GM12878 (cell line): ENCODE results near the gene BCL2. TPM values are rescaled to one million over a fixed set of nuclear protein-coding genes. Genes with fewer than 3 reads are reported as not detected.

ENCODE experiments used
- ATAC-seq: fragments of 200-7000 bp; cut with Tn5 transposase; 3 replicates; pipeline ENCODE4 v1.9.1; 2020; ENCODE audit warnings: mild to moderate bottlenecking, moderate library complexity
- BruUV-seq: library from RNA; stranded (reverse); fragments of 400-500 nt; replicated peaks from 2 replicates; lab custom pipeline; 2021; lab: Mats Ljungman, UMichigan
- CTCF ChIA-PET: fragments of 300-600 bp; sonication (Branson Sonifier 250); formaldehyde crosslinking; extraction: SDS; loops from one replicate; lab custom pipeline; 2021; ENCODE audit warnings: inconsistent platforms; lab: Yijun Ruan, JAX
- POLR2A ChIA-PET: fragments of 350-600 bp; formaldehyde crosslinking; extraction: SDS; loops from one replicate; lab custom pipeline; 2021; ENCODE audit warnings: inconsistent platforms; lab: Charles Lee
- RAD21 ChIA-PET: fragments of 300-600 bp; sonication (Branson Sonifier 250); formaldehyde crosslinking; loops from one replicate; lab custom pipeline; 2023; ENCODE audit warnings: antibody characterized with exemption; ENCODE audit not compliant: unreplicated experiment; lab: Charles Lee
- SMC1A ChIA-PET: fragments of 300-600 bp; sonication (Branson Sonifier 250); formaldehyde crosslinking; loops from one replicate; lab custom pipeline; 2023; ENCODE audit not compliant: unreplicated experiment, uncharacterized antibody; lab: Charles Lee
- DNase-seq: peaks from one replicate; pipeline ENCODE4 v3.0.0-alpha.2; 2011; ENCODE audit warnings: low read depth, low spot score
- FAIRE-seq: peaks from 3 replicates; lab custom pipeline; 2011; peaks lifted over from hg19 to GRCh38; lab: Jason Lieb, UNC
- H2AFZ ChIP-seq: 2 replicates; pipeline ENCODE4 v1.6.0; 2011; ENCODE audit warnings: low read depth, low read length, control low read depth; ENCODE audit not compliant: control insufficient read depth
- H3K27ac ChIP-seq: 2 replicates; pipeline ENCODE4 v1.5.1; 2011; ENCODE audit warnings: control low read depth; ENCODE audit not compliant: control insufficient read depth, insufficient read depth
- H3K27me3 ChIP-seq, 2 experiments: replicated peaks in 1 of 2; 2 replicates each; pipeline versions ENCODE4 v1.6.0 to v1.6.1; 2011; ENCODE audit warnings: low read length in 1 of 2; ENCODE audit not compliant: control insufficient read depth in 2 of 2, insufficient read depth in 2 of 2
- H3K36me3 ChIP-seq, 2 experiments: 2 replicates each; pipeline ENCODE4 v1.5.1; 2011; ENCODE audit warnings: low read length in 1 of 2; ENCODE audit not compliant: control insufficient read depth in 2 of 2, insufficient read depth in 2 of 2
- H3K4me1 ChIP-seq: 2 replicates; pipeline ENCODE4 v1.6.1; 2011; ENCODE audit warnings: mild to moderate bottlenecking, low read length, moderate library complexity, mixed read lengths; ENCODE audit not compliant: control insufficient read depth, insufficient read depth
- H3K4me2 ChIP-seq: 2 replicates; pipeline ENCODE4 v1.6.0; 2011; ENCODE audit warnings: control low read depth; ENCODE audit not compliant: control insufficient read depth, insufficient read depth
- H3K4me3 ChIP-seq: fragments of 200-600 bp; sonication (generic); 2 replicates; pipeline ENCODE4 v1.5.1; 2016
- H3K79me2 ChIP-seq: 2 replicates; pipeline ENCODE4 v1.6.0; 2011; ENCODE audit warnings: low read length; ENCODE audit not compliant: control insufficient read depth, insufficient read depth
- H3K9ac ChIP-seq: 2 replicates; pipeline ENCODE4 v1.8.0; 2011; ENCODE audit warnings: low read length, control low read depth, mixed read lengths; ENCODE audit not compliant: control insufficient read depth, insufficient read depth
- H3K9me3 ChIP-seq: replicated peaks from 3 replicates; pipeline ENCODE4 v1.5.1; 2011; ENCODE audit warnings: mild to moderate bottlenecking, low read length; ENCODE audit not compliant: control insufficient read depth, insufficient read depth
- H4K20me1 ChIP-seq: 2 replicates; pipeline ENCODE4 v1.6.0; 2011; ENCODE audit not compliant: control insufficient read depth, insufficient read depth
- BRCA1 ChIP-seq: IDR thresholded peaks from 2 replicates; pipeline ENCODE4 v1.6.1; 2011; ENCODE audit warnings: low read depth, low read length, improper control_type of control experiment
- DPF2 ChIP-seq: fragments of 450-650 bp; IDR thresholded peaks from 2 replicates; pipeline ENCODE4 v1.6.1; 2017; ENCODE audit warnings: mild to moderate bottlenecking
- FOXM1 ChIP-seq: IDR thresholded peaks from 2 replicates; pipeline ENCODE4 v1.6.1; 2012; ENCODE audit warnings: low read depth, mild to moderate bottlenecking, inconsistent platforms, low read length, moderate library complexity
- GATAD2B ChIP-seq: fragments of 450-650 bp; conservative IDR thresholded peaks from 2 replicates; pipeline ENCODE4 v1.6.1; 2017; ENCODE audit warnings: low read depth, mild to moderate bottlenecking, moderate library complexity
- HDAC2 ChIP-seq: fragments of 200-600 bp; sonication (generic); IDR thresholded peaks from 2 replicates; pipeline ENCODE4 v1.6.1; 2017
- JUNB ChIP-seq: IDR thresholded peaks from 2 replicates; pipeline ENCODE4 v1.6.1; 2016; ENCODE audit warnings: antibody characterized with exemption, mild to moderate bottlenecking
- NFXL1 ChIP-seq: fragments of 450-650 bp; IDR thresholded peaks from 2 replicates; pipeline ENCODE4 v1.6.1; 2017; ENCODE audit warnings: antibody characterized with exemption, mild to moderate bottlenecking, borderline replicate concordance
- PAX5 ChIP-seq: IDR thresholded peaks from 2 replicates; pipeline ENCODE4 v1.6.1; 2011; ENCODE audit warnings: low read depth, low read length, borderline replicate concordance
- PML ChIP-seq: IDR thresholded peaks from 2 replicates; pipeline ENCODE4 v1.6.1; 2012; ENCODE audit warnings: low read length, inconsistent platforms
- RUNX3 ChIP-seq: IDR thresholded peaks from 2 replicates; pipeline ENCODE4 v1.6.1; 2012; ENCODE audit warnings: low read length, inconsistent platforms
- SREBF1 ChIP-seq: IDR thresholded peaks from 2 replicates; pipeline ENCODE4 v1.6.1; 2012; ENCODE audit warnings: mild to moderate bottlenecking, low read length
- STAT1 ChIP-seq: fragments of 450-650 bp; conservative IDR thresholded peaks from 2 replicates; pipeline ENCODE4 v1.6.1; 2014; ENCODE audit warnings: antibody characterized with exemption, mild to moderate bottlenecking
- WGBS: methylation state at CpG from one replicate; pipeline ENCODE4 v1.1.6; 2016; ENCODE audit warnings: low lambda C conversion rate; ENCODE audit not compliant: insufficient replicate concordance, insufficient coverage; ENCODE audit errors: missing lambda C conversion rate; 5-methylcytosine and 5-hydroxymethylcytosine counted together
- in situ Hi-C: fragments of 300-500 bp; cut with MboI; formaldehyde crosslinking; loops from 9 replicates; pipeline ENCODE4 v1.14.3; 2018; ENCODE audit warnings: mixed read lengths
- intact Hi-C: fragments of 100-400 bp; cut with micrococcal nuclease; formaldehyde crosslinking; loops from one replicate; pipeline ENCODE4 v1.14.2; 2022; ENCODE audit not compliant: unreplicated experiment
- polyA plus RNA-seq, 11 experiments: library from polyadenylated mRNA; depleted of rRNA in 4 of 11; unstranded in 6 of 11; stranded (reverse) in 5 of 11; fragments of >200 nt; fragmentation: Nextera tagmentation in 4 of 11; fragmentation: Illumina TruSeq in 1 of 11; extraction: Ambion mirVana in 4 of 11; extraction: Trizol in 1 of 11; gene quantifications; 1 replicate in 1 of 11; 2 replicates in 10 of 11; pipeline versions ENCODE4 v1.2.1 to v1.2.3, GENCODE V29; 2011 to 2016; ENCODE audit warnings: inconsistent platforms in 2 of 11, missing spikeins in 2 of 11, low read depth in 1 of 11
- total RNA-seq, 4 experiments: library from RNA; depleted of rRNA in 3 of 4; stranded (reverse); fragments of >200 nt in 3 of 4; fragmentation: Illumina TruSeq in 1 of 4; extraction: Trizol in 1 of 4; gene quantifications; 2 replicates each; pipeline versions ENCODE4 v1.2.1 to v1.2.3, GENCODE V29; 2013 to 2021
- TF ChIP-seq, protein P1 (sequence below): fragments of 450-650 bp; IDR thresholded peaks from 2 replicates; pipeline ENCODE4 v1.6.1; 2018; ENCODE audit warnings: borderline replicate concordance, mild to moderate bottlenecking; ENCODE audit not compliant: partially characterized antibody

Gene BCL2
- total and polyA plus RNA-seq, 10 of the 15 experiments (the other 5 are each of a cell fraction or from before 2014, with no cell fraction given): 4.1 to 47.8 (median 19.3) TPM

DNA sequence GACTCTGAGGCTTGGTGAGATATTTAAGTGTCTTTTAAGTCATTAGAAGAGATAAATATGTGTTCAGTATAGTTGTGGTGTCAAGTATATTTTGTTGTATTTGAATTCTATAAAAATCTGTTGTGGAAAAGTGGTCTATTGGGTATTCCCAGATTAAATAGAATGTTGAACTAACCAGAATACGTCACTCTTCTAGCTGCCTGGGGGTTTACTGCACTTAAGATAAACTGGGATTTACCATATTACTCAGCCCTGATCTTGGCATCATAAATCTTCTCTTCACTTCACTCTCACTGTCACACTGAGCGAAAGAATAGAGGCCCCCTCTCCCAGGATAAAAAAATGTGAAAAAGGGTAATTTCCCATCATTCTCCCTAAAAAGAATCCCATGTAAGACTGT is 129.8 kb downstream of the BCL2 start (continued):
- TF ChIP-seq FOXM1: peak; percentile 26; the same call in 1 of the 2 replicates
- peak; percentile 32 for TF ChIP-seq JUNB
- TF ChIP-seq HDAC2: no peak
- no peak for TF ChIP-seq PAX5
- TF ChIP-seq GATAD2B: no peak
- TF ChIP-seq, protein P1, sequence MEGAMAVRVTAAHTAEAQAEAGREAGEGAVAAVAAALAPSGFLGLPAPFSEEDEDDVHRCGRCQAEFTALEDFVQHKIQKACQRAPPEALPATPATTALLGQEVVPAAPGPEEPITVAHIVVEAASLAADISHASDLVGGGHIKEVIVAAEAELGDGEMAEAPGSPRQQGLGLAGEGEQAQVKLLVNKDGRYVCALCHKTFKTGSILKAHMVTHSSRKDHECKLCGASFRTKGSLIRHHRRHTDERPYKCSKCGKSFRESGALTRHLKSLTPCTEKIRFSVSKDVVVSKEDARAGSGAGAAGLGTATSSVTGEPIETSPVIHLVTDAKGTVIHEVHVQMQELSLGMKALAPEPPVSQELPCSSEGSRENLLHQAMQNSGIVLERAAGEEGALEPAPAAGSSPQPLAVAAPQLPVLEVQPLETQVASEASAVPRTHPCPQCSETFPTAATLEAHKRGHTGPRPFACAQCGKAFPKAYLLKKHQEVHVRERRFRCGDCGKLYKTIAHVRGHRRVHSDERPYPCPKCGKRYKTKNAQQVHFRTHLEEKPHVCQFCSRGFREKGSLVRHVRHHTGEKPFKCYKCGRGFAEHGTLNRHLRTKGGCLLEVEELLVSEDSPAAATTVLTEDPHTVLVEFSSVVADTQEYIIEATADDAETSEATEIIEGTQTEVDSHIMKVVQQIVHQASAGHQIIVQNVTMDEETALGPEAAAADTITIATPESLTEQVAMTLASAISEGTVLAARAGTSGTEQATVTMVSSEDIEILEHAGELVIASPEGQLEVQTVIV: no peak
- peak; percentile 32; the same call in 1 of the 2 replicates for TF ChIP-seq RUNX3
- TF ChIP-seq SREBF1: no peak
- TF ChIP-seq PML: no peak
- no peak for TF ChIP-seq BRCA1
- no peak for TF ChIP-seq NFXL1

DNA sequence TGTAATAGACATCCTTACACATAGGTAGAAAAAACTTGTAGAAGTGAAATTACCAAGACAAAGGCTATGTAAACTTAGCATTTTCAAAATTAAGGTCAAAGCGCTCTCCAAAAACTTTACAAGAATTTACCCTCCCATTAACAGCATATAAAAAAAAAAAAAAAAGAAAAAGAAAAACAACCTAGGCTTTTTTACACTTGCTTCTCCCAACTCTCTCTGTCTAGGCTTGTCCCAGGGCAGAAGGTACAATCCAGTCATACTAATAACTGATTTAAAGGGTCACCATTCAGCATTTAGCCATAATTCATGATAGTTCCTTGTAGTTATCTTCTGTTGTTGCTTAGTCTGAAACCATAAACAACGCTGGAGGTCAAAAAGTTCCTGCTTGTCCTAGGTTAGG is 130.5 kb downstream of the BCL2 start:
- no peak for ATAC-seq
- Histone ChIP-seq H3K4me3 (no peak overlapping the region), H3K79me2 (peaks cover 81% of the 10 kb centered on the region), H3K27ac (peak overlapping the region; percentile 18; the same call in 1 of the 2 replicates), H3K4me1 (peaks cover 54% of the 10 kb centered on the region), H3K9ac (no peak overlapping the region), H2AFZ (no peak overlapping the region), H3K4me2 (no peak overlapping the region), H3K27me3 (no peaks in the 10 kb centered on the region), H3K36me3 (peaks cover 0 to 4% of the 10 kb centered on the region in 2 experiments; a peak in 1 of 4 replicates), H3K9me3 (no peaks in the 10 kb centered on the region), H4K20me1 (no peaks in the 10 kb centered on the region)
- ChIA-PET POLR2A (interaction anchor here (1.5 kb wide), 1 partner anchor 26 kb away, joined by 4 read pairs; no protein-coding TSS in a partner anchor), RAD21 (interaction anchor here (1.1 to 5.4 kb wide), 4 partner anchors 27 to 129 kb away, joined by 3 to 29 read pairs (median 4); no protein-coding TSS in a partner anchor), CTCF (interaction anchor here (1.0 to 3.1 kb wide), 5 partner anchors 18 to 134 kb away, joined by 3 to 13 read pairs (median 4); no protein-coding TSS in a partner anchor), SMC1A (interaction anchor here (1.0 to 4.5 kb wide), 10 partner anchors 7 to 128 kb away, joined by 3 to 28 read pairs (median 6); no protein-coding TSS in a partner anchor)
- intact Hi-C loops (no loop called here), in situ Hi-C loops (no loop called here)
- no peak for FAIRE-seq
- WGBS: 44% methylated on average over 1 of the region's 2 CpGs
- DNase-seq: no peak
- TF ChIP-seq STAT1 (no peak), DPF2 (no peak)
- no TSS peak for BruUV-seq
